SJCRH30 (cell line): ENCODE data around the gene CD58. TPM values are rescaled to one million over a fixed set of nuclear protein-coding genes. Genes with fewer than 3 reads are reported as not detected.
"Not testable (repeated sequence)": the region's sequence is repeated elsewhere in the genome, so short reads cannot be mapped to it uniquely, and the experiment has no call there.

Source experiments
- DNase-seq, 2 experiments: peaks; one replicate each; pipeline ENCODE4 v3.0.0-alpha.2; 2015 to 2020
- H3K27ac ChIP-seq: fragments of 250-450 bp; sonication (Bioruptor Pico); 2 replicates; pipeline ENCODE4 v1.5.1; 2020; ENCODE audit warnings: mild to moderate bottlenecking, moderate library complexity
- H3K27me3 ChIP-seq: fragments of 250-450 bp; sonication (Bioruptor Pico); 2 replicates; pipeline ENCODE4 v1.5.1; 2020; ENCODE audit warnings: mild to moderate bottlenecking, moderate library complexity
- H3K36me3 ChIP-seq: fragments of 250-450 bp; sonication (Bioruptor Pico); 2 replicates; pipeline ENCODE4 v1.5.1; 2020; ENCODE audit warnings: mild to moderate bottlenecking, moderate library complexity
- H3K4me1 ChIP-seq: fragments of 250-450 bp; sonication (Bioruptor Pico); 2 replicates; pipeline ENCODE4 v1.5.1; 2020; ENCODE audit warnings: mild to moderate bottlenecking, moderate library complexity
- H3K4me3 ChIP-seq: fragments of 250-450 bp; sonication (Bioruptor Pico); 2 replicates; pipeline ENCODE4 v1.5.1; 2020; ENCODE audit warnings: mild to moderate bottlenecking, moderate library complexity
- H3K9me3 ChIP-seq: fragments of 250-450 bp; sonication (Bioruptor Pico); replicated peaks from 2 replicates; pipeline ENCODE4 v1.5.1; 2020; ENCODE audit warnings: mild to moderate bottlenecking, moderate library complexity
- total RNA-seq: library from RNA; depleted of rRNA; stranded (reverse); fragments of >200 nt; shearing (Covaris generic); gene quantifications from 2 replicates; pipeline ENCODE4 v1.2.3, GENCODE V29; 2014

Gene CD58
- total RNA-seq, 1 experiment from 2014 or later: 30.1 TPM

DNA sequence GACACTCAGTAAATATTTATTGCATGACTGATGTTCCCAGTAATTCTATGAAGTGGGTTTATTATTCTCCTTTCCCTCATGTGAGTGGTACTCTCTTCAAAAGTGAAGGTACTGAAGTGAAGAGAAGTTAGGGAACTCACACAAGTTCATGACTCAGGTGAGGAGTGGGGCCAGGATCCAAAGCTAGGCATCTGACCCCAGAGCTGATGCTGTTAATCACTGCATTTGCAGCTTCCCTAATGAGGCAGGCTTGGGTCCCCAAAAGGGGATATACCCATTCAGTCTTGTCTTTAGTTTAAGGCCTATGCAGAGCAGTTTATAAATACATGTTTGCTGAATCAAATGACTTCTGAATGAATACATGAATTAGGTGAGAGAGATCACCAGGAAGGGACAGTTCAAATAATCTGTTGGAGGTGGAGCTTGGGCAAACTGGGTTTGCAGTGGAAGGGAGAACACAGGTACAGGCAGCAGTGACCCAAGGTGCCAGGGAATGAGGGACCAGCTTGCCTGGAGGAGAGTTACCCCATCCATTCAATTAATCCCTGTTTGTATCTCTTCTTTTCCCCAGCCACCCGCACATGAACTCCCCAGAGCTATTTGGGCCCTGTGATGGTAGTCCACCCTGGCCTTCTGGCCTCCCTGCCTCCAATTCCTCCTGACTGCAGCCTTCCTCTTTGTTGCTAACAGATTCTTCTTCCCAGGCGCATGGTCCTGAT is 2.0 kb downstream of the CD58 start:
- no peak for DNase-seq
- H3K27ac ChIP-seq: no peak overlapping the region

DNA sequence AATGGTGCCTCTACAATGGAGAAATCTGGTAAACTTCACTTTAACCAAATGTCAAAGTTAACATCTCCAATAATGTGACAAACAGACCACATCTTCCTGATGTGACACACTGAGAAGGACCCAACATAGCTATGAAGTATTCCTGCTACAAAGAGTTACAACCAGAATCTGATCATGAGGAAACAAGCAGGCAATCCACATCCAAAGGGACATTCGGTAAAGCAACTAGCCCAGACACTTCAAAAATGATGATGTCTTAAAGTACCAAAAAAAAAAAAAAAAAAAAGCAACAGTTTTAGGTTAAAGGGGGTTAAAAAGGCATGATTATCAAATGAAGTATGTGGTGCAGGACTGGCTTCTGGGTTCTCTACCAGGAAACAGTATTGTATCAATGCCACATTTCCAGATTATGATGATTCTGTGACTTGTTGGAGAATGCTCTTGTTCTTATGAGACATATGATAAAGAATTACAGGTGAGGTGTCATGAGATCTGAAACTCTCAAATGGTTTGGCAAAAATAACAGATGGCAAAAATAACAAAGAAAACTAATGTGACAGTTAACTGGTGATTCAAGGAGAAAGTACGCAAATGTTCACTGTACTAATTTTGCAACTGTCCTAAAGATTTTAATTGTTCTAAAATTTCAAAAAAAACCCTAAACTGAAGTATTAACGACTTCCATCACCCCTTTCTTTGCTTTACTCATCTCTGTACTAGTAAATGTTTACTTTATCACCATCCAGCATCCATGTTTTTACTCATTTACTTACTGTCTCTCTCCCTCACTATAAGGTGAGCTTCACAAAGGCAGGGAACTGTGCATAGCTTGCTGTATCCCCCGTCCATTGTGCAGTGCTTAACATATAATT is 2.8 kb downstream of the CD58 start:
- Histone ChIP-seq H3K4me3 (no peak overlapping the region), H3K36me3 (no peaks in the 10 kb centered on the region), H3K27ac (no peak overlapping the region), H3K4me1 (peaks cover 3% of the 10 kb centered on the region; the same call in 1 of the 2 replicates), H3K27me3 (no peaks in the 10 kb centered on the region), H3K9me3 (peaks cover 7% of the 10 kb centered on the region)
- DNase-seq: no peak

More for the DNA sequence above, 2.0 kb downstream of the CD58 start:
- H3K4me1 ChIP-seq: peaks cover 3% of the 10 kb centered on the region; the same call in 1 of the 2 replicates
- H3K36me3 ChIP-seq: no peaks in the 10 kb centered on the region
- H3K9me3 ChIP-seq: peaks cover 6% of the 10 kb centered on the region
- H3K4me3 ChIP-seq: no peak overlapping the region
- H3K27me3 ChIP-seq: no peaks in the 10 kb centered on the region

DNA sequence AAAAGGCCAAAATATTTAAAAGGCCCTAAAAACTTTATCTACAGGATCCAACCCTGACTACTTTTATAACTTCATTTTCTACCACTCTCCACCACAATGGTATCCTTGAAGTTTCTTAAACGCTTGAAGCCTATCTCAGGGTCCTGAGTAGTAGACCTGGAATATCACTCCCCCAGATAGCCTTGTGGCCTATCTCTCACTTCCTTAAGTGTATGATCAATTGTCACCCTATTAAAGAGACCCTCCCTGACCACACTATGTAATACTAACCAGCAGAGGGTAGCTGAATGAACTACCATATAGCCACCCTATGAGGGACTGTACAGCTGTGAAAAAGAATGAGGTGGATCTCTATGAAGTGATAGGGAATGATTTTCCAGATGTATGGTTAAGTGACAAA is 5.6 kb downstream of the CD58 start:
- Histone ChIP-seq H3K36me3 (peaks cover 5% of the 10 kb centered on the region; the same call in 1 of the 2 replicates), H3K27me3 (no peaks in the 10 kb centered on the region), H3K9me3 (peaks cover 7% of the 10 kb centered on the region), H3K4me1 (peaks cover 3% of the 10 kb centered on the region; the same call in 1 of the 2 replicates), H3K27ac (no peak overlapping the region), H3K4me3 (no peak overlapping the region)
- no peak for DNase-seq

DNA sequence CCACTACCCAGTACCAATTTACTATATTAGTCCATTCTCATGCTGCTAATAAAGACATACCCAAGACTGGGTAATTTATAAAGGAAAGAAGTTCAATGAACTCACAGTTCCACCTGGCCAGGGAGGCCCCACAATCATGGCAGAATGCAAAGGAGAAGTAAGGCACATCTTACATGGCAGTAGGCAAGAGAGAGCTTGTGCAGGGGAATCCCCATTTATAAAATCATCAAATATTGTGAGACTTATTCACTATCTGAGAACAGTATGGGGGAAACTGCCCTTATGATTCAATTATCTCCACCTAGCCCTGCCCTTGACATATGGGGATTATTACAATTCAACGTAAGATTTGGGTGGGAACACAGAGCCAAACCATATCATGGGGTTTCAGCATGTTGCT is 6.4 kb downstream of the CD58 start:
- Histone ChIP-seq H3K27ac (no peak overlapping the region), H3K9me3 (peaks cover 7% of the 10 kb centered on the region), H3K4me3 (no peak overlapping the region), H3K4me1 (no peaks in the 10 kb centered on the region), H3K27me3 (no peaks in the 10 kb centered on the region), H3K36me3 (peaks cover 5% of the 10 kb centered on the region; the same call in 1 of the 2 replicates)
- DNase-seq: no peak

DNA sequence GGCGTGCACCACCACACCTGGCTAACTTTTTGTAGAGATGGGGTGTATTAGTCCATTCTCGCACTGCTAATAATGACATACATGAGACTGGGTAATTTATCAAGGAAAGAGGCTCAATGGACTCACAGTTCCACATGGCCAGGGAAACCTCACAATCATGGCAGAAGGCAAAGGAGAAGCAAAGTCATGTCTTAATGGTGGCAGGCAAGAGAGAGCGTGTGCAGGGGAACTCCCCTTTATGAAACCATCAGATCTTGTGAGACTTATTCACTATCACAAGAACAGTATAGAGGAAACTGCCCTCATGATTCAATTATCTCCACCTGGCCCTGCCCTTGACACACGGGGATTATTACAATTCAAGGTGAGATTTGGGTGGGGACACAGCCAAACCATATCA is 8.4 kb downstream of the CD58 start:
- not testable (repeated sequence) for H3K4me3 ChIP-seq, DNase-seq, H3K27me3 ChIP-seq, H3K36me3 ChIP-seq, H3K4me1 ChIP-seq, H3K27ac ChIP-seq, H3K9me3 ChIP-seq

DNA sequence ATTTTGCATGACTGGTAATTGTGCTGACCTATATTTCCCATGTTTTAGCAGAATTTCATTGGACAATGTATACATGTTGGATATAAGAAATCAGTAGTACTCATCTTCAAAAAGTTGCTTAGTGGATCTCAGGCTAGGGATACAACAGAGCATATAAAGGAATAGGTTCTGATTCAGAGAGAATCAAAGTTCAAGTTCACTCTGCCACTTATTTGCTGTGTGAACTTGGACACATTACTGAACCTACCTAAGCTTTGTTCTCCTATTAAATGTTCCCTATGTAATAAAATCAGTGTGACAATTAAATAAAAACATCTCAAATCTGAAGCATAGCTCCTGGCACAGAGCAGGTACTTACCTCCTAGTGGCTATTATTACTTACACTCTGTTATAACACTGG is 9.3 kb downstream of the CD58 start:
- DNase-seq: no peak
- peaks cover 7% of the 10 kb centered on the region for H3K9me3 ChIP-seq
- H3K4me3 ChIP-seq: no peak overlapping the region
- H3K27ac ChIP-seq: no peak overlapping the region
- peaks cover 5% of the 10 kb centered on the region; the same call in 1 of the 2 replicates for H3K36me3 ChIP-seq
- no peaks in the 10 kb centered on the region for H3K4me1 ChIP-seq
- H3K27me3 ChIP-seq: no peaks in the 10 kb centered on the region

DNA sequence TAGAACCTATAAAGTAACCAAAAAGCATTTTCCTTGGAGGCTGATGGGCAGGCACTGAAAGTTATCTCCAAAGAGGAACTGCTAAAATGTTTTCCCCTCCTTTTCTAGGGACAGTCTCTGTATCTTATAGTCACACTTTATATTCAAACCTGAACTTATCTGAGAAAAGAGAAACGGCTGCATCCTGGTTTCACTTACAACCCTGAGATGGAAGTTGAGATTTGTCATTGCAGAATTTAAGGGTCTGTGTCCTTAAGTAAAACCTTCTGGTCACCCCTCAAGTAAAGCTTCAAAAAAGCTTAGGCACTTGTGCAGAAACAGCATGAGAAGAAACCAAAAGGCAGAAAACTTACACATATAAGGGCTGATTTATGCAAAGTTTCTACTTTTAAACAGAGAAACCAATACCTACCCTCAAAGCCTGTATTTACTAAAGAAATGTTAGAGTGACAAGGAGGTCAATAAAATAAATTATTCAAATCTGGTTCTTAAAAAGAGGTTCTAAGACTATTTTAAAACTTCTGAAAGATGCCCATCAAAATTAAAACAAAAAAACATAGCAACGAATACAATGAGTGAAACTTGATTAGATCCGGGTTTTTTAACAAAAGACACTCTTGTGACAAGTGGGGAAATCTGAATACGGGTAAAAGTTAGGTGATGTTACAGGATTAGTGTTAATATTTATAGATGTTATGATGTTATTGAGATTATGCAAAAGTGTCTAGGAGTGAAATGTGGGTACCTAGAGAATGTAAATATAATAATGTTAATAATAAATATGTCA is 9.9 kb downstream of the CD58 start:
- Histone ChIP-seq H3K9me3 (peaks cover 7% of the 10 kb centered on the region), H3K27me3 (no peaks in the 10 kb centered on the region), H3K36me3 (peaks cover 5% of the 10 kb centered on the region; the same call in 1 of the 2 replicates), H3K4me1 (no peaks in the 10 kb centered on the region), H3K4me3 (no peak overlapping the region), H3K27ac (no peak overlapping the region)
- DNase-seq: no peak

DNA sequence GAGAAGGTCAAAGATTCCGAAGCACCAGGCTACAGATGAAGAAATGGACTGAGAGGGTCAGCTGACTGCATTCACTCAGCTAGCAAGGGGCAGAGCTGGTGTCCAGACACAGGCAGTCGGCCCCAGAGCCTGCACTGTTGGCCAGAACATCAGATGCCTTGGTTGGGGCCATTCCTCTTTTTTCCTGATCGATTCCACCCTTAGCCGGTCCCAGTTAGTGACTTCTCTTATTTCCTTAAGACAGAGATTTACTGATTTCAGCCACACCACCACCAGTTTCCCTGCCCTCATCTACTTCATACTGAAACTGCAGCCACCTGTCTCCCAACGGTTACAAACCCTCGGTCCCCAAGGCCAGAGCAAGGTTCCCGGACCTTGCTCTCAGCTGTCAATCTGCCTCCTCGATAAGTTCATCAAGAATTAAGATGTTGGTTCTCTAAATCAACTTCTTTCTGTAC is 11.5 kb downstream of the CD58 start:
- Histone ChIP-seq H3K36me3 (peaks cover 5% of the 10 kb centered on the region; the same call in 1 of the 2 replicates), H3K4me3 (no peak overlapping the region), H3K27ac (no peak overlapping the region), H3K27me3 (no peaks in the 10 kb centered on the region), H3K4me1 (no peaks in the 10 kb centered on the region), H3K9me3 (peaks cover 6% of the 10 kb centered on the region)
- DNase-seq: no peak

DNA sequence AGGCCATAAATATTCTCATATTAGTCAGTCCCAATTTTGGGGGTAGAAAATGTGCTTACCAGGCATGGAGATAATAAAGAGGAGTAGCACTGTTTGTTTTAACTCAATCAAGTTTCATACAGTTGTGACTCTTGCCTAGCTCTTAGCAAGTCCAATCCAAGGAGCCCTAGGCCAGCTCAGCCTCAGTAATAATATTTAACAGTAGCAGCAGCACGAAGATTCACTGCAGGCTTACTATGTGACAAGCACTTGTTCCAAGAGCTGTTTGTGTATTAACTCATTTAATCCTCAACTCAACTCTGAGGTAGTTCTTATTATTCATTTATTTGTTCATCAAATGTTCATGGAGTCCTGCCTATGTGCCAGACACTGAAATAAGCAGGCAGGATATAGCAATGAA is 12.3 kb downstream of the CD58 start:
- Histone ChIP-seq H3K27me3 (no peaks in the 10 kb centered on the region), H3K36me3 (peaks cover 5% of the 10 kb centered on the region; the same call in 1 of the 2 replicates), H3K4me3 (no peak overlapping the region), H3K9me3 (no peaks in the 10 kb centered on the region; the same call in 1 of the 2 replicates), H3K27ac (no peak overlapping the region), H3K4me1 (no peaks in the 10 kb centered on the region)
- no peak for DNase-seq

DNA sequence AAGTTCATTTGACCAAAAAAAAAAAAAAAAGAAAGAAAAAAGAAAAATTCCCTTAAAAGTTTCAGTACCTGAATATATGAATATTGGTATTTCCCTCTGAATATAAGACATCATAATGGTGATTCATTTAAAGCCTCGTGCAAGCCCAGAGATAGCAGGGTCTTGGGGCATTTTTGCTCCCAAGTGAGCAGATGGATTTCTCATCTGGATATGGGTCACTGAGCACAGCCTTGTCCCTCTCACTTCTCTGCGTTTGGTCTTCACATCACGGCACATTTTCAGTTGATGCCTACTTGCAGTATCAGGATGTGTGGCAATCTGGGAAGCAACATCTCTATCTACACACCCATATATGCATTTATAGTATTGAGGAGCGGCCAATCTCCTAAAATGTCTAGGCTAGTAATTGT is 12.7 kb downstream of the CD58 start:
- peaks cover 5% of the 10 kb centered on the region; the same call in 1 of the 2 replicates for H3K36me3 ChIP-seq
- H3K9me3 ChIP-seq: no peaks in the 10 kb centered on the region
- H3K27ac ChIP-seq: no peak overlapping the region
- no peaks in the 10 kb centered on the region for H3K4me1 ChIP-seq
- DNase-seq: no peak
- no peak overlapping the region for H3K4me3 ChIP-seq
- no peaks in the 10 kb centered on the region for H3K27me3 ChIP-seq

DNA sequence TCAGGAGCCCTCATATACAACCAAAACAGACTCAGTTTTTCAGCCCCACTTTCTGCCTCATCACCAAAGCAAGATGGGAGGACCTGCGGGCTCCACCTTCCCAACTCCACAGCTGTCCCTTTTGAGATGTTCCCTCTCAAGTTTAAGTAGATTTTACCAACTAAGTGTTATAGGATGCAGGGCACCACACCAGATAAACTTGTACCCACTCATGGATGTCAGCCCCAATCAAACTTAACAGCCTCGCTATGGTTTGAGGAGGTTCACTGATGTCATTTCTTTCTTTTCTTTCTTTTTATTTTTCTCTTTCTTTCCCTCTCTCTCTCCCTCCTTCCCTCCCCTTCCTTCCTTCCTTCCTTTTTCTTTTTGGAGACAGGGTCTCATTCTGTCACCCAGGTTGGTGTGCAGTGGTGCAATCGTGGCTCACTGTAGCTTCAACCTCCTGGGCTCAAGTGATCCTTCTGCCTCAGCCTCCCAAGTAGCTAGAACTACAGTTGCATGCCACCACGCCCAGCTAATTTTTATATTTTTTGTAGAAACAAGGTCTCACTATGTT is 13.4 kb downstream of the CD58 start:
- no peaks in the 10 kb centered on the region for H3K4me1 ChIP-seq
- no peak overlapping the region for H3K27ac ChIP-seq
- no peak for DNase-seq
- H3K9me3 ChIP-seq: no peaks in the 10 kb centered on the region
- H3K27me3 ChIP-seq: no peaks in the 10 kb centered on the region
- peaks cover 5% of the 10 kb centered on the region; the same call in 1 of the 2 replicates for H3K36me3 ChIP-seq
- no peak overlapping the region for H3K4me3 ChIP-seq

DNA sequence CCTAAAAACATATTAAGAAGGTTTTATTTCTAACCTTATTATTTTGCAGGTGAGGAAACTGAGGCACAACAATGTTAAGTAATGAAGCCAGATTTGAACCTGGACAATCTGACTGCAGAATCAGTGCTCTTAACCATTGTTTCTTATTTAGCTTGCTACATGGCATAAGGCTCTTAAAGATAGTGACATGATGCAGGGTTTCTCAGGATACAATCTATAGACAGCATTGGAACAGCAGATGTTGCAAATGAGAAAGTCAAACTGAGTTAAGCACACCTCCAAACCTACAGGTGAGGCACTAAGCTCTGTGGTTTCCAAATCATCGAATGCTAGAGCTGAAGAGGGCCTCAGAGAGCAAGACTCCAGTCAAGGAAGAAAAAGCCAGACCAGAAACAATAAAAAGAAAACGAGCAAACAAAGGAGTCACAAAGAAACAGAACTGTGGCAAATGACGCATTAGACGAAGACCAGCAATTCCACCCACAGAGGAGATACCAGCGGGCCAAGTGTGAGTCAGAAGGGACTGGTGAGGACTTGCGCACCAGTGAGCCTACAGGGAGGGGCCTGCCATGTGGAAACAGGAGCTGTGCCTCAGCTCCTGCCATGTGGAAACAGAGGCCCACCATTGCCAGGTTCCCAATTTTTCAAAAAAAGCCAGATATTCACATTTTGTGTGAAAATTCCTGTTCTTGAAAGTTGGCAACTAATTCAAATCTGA is 14.4 kb downstream of the CD58 start:
- no peaks in the 10 kb centered on the region for H3K27me3 ChIP-seq
- peaks cover 5% of the 10 kb centered on the region; the same call in 1 of the 2 replicates for H3K36me3 ChIP-seq
- no peak for DNase-seq
- H3K4me3 ChIP-seq: no peak overlapping the region
- H3K4me1 ChIP-seq: no peaks in the 10 kb centered on the region
- no peaks in the 10 kb centered on the region for H3K9me3 ChIP-seq
- no peak overlapping the region for H3K27ac ChIP-seq

DNA sequence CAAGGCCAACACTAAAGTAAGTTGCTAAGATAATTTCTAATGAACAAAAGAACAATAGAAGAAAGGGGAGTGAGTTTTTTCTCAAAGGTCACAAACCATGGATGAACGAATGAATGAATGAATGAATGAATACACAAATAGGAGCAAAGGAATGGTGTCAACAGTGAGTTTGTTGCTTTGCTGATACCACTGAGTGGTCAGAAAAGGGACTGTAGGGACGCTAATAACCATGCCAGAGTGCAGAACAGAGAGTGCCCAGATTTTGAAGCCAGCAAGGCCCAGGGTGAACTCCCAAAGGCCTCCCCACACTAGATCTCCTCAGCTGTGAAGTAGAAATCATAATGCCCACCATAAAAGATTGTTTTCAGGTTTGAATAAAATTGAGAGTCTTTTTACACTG is 15.9 kb downstream of the CD58 start:
- Histone ChIP-seq H3K27ac (no peak overlapping the region), H3K9me3 (no peaks in the 10 kb centered on the region), H3K4me3 (no peak overlapping the region)

More for the DNA sequence above, 15.9 kb downstream of the CD58 start:
- Histone ChIP-seq H3K4me1 (no peaks in the 10 kb centered on the region), H3K27me3 (no peaks in the 10 kb centered on the region), H3K36me3 (no peaks in the 10 kb centered on the region)
- no peak for DNase-seq
